ENCODE data around the gene DNAJC18. TPM values are rescaled to one million over a fixed set of nuclear protein-coding genes. Genes with fewer than 3 reads are reported as not detected.
A peak's percentile ranks its signal among the peaks of the same experiment; 100 is the strongest.

DNAJC18 gene
- total RNA-seq, 1 donor, result 9.9 TPM

DNA sequence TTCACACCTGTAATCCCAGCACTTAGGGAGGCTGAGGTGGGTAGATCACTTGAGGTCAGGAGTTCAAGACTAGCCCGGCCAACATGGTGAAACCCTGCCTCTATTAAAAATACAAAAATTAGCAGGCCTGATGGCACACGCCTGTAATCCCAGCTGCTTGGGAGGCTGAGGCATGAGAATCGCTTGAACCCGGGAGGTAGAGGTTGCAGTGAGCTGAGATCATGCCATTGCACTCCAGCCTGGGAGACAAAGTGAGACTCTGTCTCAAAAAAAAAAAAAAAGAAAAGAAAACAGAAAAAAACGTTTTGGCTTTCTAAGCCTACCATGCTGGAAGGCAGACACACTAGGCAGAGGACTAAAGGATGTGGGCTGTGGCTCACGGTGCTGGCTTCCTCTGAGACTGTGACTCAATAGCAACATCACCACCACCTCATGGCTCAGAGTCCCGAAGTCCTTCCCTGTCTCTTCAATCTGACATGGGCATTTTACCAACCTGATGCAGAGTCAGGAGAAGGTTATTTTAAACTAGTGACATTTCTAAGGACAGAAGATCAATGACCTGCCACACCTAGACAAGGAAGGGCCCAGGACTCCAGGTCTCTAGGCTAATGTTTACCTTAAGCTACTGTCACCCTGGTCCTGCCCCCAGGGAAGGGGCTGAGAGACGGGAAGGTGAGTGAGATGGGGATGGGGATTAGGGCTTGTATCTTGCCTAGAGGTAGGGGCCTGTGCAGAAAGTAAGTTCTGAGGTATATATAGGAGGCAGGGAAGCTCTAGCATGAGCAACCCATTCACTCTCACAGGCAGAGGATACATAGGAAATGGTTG lies 19.5 kb upstream of the DNAJC18 start:
- DNase-seq (ENCODE audit: low read depth), result peak; percentile 75
- H3K4me3 ChIP-seq (ENCODE audit: low read depth, low read length), result no peak overlapping the region
- TF ChIP-seq, protein P1, sequence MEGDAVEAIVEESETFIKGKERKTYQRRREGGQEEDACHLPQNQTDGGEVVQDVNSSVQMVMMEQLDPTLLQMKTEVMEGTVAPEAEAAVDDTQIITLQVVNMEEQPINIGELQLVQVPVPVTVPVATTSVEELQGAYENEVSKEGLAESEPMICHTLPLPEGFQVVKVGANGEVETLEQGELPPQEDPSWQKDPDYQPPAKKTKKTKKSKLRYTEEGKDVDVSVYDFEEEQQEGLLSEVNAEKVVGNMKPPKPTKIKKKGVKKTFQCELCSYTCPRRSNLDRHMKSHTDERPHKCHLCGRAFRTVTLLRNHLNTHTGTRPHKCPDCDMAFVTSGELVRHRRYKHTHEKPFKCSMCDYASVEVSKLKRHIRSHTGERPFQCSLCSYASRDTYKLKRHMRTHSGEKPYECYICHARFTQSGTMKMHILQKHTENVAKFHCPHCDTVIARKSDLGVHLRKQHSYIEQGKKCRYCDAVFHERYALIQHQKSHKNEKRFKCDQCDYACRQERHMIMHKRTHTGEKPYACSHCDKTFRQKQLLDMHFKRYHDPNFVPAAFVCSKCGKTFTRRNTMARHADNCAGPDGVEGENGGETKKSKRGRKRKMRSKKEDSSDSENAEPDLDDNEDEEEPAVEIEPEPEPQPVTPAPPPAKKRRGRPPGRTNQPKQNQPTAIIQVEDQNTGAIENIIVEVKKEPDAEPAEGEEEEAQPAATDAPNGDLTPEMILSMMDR (IDR thresholded peaks at IDR 0.05; ENCODE audit: insufficient read depth, low read length), result no peak

GRCh38 chr5:139457653-139458306 lies 18.5 kb upstream of the DNAJC18 start:
- no peak for DNase-seq (ENCODE audit: low read depth)
- TF ChIP-seq, protein P1 (IDR thresholded peaks at IDR 0.05; ENCODE audit: insufficient read depth, low read length), result no peak
- H3K4me3 ChIP-seq (ENCODE audit: low read depth, low read length), result no peak overlapping the region

DNA sequence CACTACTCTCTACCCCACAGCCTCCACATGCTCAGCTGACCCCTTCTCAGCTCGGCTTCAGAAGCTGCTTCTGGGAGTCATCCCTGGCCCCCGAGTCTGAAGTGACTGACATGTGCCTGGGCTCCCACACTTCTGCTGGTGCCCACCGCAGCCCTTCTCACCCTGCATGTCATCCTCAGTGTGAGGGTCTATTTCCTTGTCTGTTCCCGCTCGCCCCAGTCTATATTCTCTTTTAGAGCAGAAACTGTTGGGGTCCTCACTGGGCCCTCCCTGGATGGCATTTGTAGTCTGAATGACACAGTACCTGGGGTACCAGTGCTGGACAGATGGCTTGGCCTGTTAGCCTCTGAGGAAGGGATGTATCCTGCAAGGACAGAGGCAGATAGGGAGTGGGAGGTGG lies 17.9 kb upstream of the DNAJC18 start:
- DNase-seq (ENCODE audit: low read depth), result no peak
- TF ChIP-seq, protein P1 (IDR thresholded peaks at IDR 0.05; ENCODE audit: insufficient read depth, low read length), result no peak
- H3K4me3 ChIP-seq (ENCODE audit: low read depth, low read length), result no peak overlapping the region

GRCh38 chr5:139456776-139457175 lies 17.5 kb upstream of the DNAJC18 start:
- DNase-seq (ENCODE audit: low read depth), result no peak
- TF ChIP-seq, protein P1 (IDR thresholded peaks at IDR 0.05; ENCODE audit: insufficient read depth, low read length), result no peak
- no peak overlapping the region for H3K4me3 ChIP-seq (ENCODE audit: low read depth, low read length)

GRCh38 chr5:139454568-139455290 lies 15.4 kb upstream of the DNAJC18 start:
- TF ChIP-seq, protein P1 (IDR thresholded peaks at IDR 0.05; ENCODE audit: insufficient read depth, low read length), result no peak
- no peak for DNase-seq (ENCODE audit: low read depth)
- H3K4me3 ChIP-seq (ENCODE audit: low read depth, low read length), result no peak overlapping the region

DNA sequence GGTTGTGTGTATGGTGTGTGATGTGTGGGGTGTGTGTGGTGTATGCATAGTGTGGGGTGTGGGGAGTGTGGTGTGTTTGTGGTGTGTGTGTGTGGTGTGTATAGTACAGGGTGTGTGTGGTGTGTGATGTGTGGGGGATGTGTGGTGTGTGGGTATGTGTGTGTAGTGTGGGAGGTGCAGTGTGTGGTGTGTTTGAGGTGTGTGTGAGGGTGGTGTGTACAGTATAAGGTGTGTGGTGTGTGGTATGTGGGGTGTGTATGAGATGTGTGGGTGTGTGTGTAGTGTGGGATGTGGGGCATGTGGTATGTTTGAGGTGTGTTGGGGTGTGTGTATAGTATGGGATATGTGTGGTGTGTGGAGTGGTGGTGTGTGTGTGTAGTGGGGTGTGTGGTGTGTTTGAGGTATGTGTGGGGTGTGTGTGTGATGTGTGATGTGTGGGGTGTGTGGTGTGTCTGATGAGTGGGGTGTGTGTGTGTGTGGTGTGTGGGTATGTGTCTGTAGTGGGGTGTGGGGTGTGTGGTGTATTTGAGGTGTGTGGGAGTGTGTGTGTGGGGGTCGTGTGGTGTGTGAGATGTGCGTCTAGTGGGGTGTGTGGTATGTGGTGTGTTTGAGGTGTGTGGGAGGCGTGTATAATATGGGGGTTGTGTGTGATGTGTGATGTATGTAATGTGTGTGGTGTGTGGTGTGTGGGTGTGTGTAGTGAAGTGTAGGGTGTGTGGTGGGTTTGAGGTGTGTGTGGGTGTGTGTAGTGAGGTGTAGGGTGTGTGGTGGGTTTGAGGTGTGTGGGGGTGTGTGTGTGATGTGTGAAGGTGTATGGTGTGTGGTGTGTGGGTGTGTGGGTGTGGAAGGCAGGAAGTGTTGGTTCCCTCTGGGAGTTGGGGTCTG lies 14.6 kb upstream of the DNAJC18 start:
- no peak for DNase-seq (ENCODE audit: low read depth)

More for the DNA sequence above, 14.6 kb upstream of the DNAJC18 start:
- TF ChIP-seq, protein P1 (IDR thresholded peaks at IDR 0.05; ENCODE audit: insufficient read depth, low read length), result no peak
- no peak overlapping the region for H3K4me3 ChIP-seq (ENCODE audit: low read depth, low read length)
